IMR-90 (cell line): ENCODE results near the gene MYADM. TPM values are rescaled to one million over a fixed set of nuclear protein-coding genes. Genes with fewer than 3 reads are reported as not detected.
A peak's percentile ranks its signal among the peaks of the same experiment; 100 is the strongest.

ENCODE experiments used
- ATAC-seq: fragments of 200-7000 bp; cut with Tn5 transposase; 2 replicates; pipeline ENCODE4 v1.9.1; 2020; ENCODE audit warnings: low read depth, mild to moderate bottlenecking, moderate library complexity
- BruUV-seq: library from RNA; stranded (reverse); fragments of 400-500 nt; replicated peaks from 2 replicates; lab custom pipeline; 2021; lab: Mats Ljungman, UMichigan
- CTCF ChIA-PET: fragments of 300-600 bp; formaldehyde crosslinking; extraction: SDS; loops from one replicate; lab custom pipeline; 2021; ENCODE audit warnings: antibody characterized with exemption; lab: Yijun Ruan, JAX
- POLR2A ChIA-PET: fragments of 300-600 bp; sonication (Branson Sonifier 250); formaldehyde crosslinking; loops from one replicate; lab custom pipeline; 2022; ENCODE audit warnings: antibody characterized with exemption; ENCODE audit not compliant: unreplicated experiment; lab: Charles Lee
- DNase-seq: peaks from one replicate; pipeline ENCODE4 v3.0.0; 2013
- H2AFZ ChIP-seq: replicated peaks from 2 replicates; pipeline ENCODE3; 2013; ENCODE audit warnings: low read length, mild to moderate bottlenecking; ENCODE audit not compliant: poor library complexity
- H2AK5ac ChIP-seq: 2 replicates; pipeline ENCODE4 v1.6.1; 2013; ENCODE audit warnings: low read depth, low read length, inconsistent platforms
- H2AK9ac ChIP-seq: replicated peaks from 2 replicates; pipeline ENCODE3; 2013; ENCODE audit warnings: mild to moderate bottlenecking, low read depth, low read length, moderate library complexity; ENCODE audit not compliant: poor library complexity
- H2BK120ac ChIP-seq: 2 replicates; pipeline ENCODE4 v1.6.1; 2013; ENCODE audit warnings: low read depth, low read length, inconsistent platforms
- H2BK15ac ChIP-seq: 3 replicates; pipeline ENCODE4 v1.6.1; 2013; ENCODE audit warnings: low read depth, low read length, inconsistent platforms
- H2BK20ac ChIP-seq: 2 replicates; pipeline ENCODE4 v1.6.1; 2013; ENCODE audit warnings: low read depth, mild to moderate bottlenecking, inconsistent platforms, low read length, moderate library complexity
- H2BK5ac ChIP-seq: 2 replicates; pipeline ENCODE4 v1.6.1; 2013; ENCODE audit warnings: mild to moderate bottlenecking, low read depth, low read length, inconsistent platforms; ENCODE audit not compliant: poor library complexity, severe bottlenecking
- H3K14ac ChIP-seq: replicated peaks from 2 replicates; pipeline ENCODE4 v1.6.1; 2013; ENCODE audit warnings: low read depth, low read length, inconsistent platforms
- H3K18ac ChIP-seq: 2 replicates; pipeline ENCODE4 v1.6.1; 2013; ENCODE audit warnings: low read depth, low read length, control low read depth
- H3K23ac ChIP-seq: 2 replicates; pipeline ENCODE4 v1.6.1; 2013; ENCODE audit warnings: low read depth, low read length, inconsistent platforms
- H3K27ac ChIP-seq: 2 replicates; pipeline ENCODE4 v1.5.1; 2013; ENCODE audit warnings: mild to moderate bottlenecking, control low read depth, low read length; ENCODE audit not compliant: insufficient read depth
- H3K27me3 ChIP-seq: 2 replicates; pipeline ENCODE4 v1.6.1; 2013; ENCODE audit warnings: low read length; ENCODE audit not compliant: control insufficient read depth, insufficient read depth
- H3K36me3 ChIP-seq: 2 replicates; pipeline ENCODE4 v1.6.1; 2013; ENCODE audit warnings: low read length, mixed read lengths; ENCODE audit not compliant: control insufficient read depth, insufficient read depth
- H3K4ac ChIP-seq: 2 replicates; pipeline ENCODE4 v1.6.1; 2013; ENCODE audit warnings: low read depth, low read length, inconsistent platforms
- H3K4me1 ChIP-seq: 2 replicates; pipeline ENCODE4 v1.6.1; 2013; ENCODE audit warnings: low read length, mixed read lengths; ENCODE audit not compliant: control insufficient read depth, insufficient read depth
- H3K4me2 ChIP-seq: 2 replicates; pipeline ENCODE4 v1.6.1; 2013; ENCODE audit warnings: low read depth, mild to moderate bottlenecking, control low read depth, low read length, moderate library complexity
- H3K4me3 ChIP-seq: 2 replicates; pipeline ENCODE4 v1.5.1; 2013; ENCODE audit warnings: low read depth, mild to moderate bottlenecking, control low read depth, low read length, moderate library complexity; ENCODE audit not compliant: insufficient read depth
- H3K56ac ChIP-seq: 2 replicates; pipeline ENCODE4 v1.6.1; 2013; ENCODE audit warnings: low read length, inconsistent platforms; ENCODE audit not compliant: insufficient read depth; ENCODE audit errors: extremely low read depth
- H3K79me1 ChIP-seq, 2 experiments: 2 replicates each; pipeline ENCODE4 v1.6.1; 2013; ENCODE audit warnings: low read length in 2 of 2, inconsistent platforms in 1 of 2, low read depth in 1 of 2
- H3K9ac ChIP-seq: 2 replicates; pipeline ENCODE4 v1.6.1; 2013; ENCODE audit warnings: low read depth, low read length, control low read depth
- H3K9me1 ChIP-seq: 2 replicates; pipeline ENCODE4 v1.6.1; 2013; ENCODE audit warnings: low read length, inconsistent platforms; ENCODE audit not compliant: insufficient read depth
- H3K9me3 ChIP-seq: 2 replicates; pipeline ENCODE4 v1.6.1; 2013; ENCODE audit warnings: low read length; ENCODE audit not compliant: control insufficient read depth, insufficient read depth
- H4K20me1 ChIP-seq: 2 replicates; pipeline ENCODE4 v1.6.1; 2013; ENCODE audit warnings: low read length, inconsistent platforms; ENCODE audit not compliant: insufficient read depth
- H4K5ac ChIP-seq: 2 replicates; pipeline ENCODE4 v1.6.1; 2013; ENCODE audit warnings: mild to moderate bottlenecking, low read depth, low read length, control low read depth
- H4K8ac ChIP-seq, 2 experiments: 2 replicates each; pipeline ENCODE4 v1.6.1; 2013; ENCODE audit warnings: low read depth in 2 of 2, low read length in 2 of 2, control low read depth in 1 of 2, inconsistent platforms in 1 of 2
- H4K91ac ChIP-seq: 2 replicates; pipeline ENCODE4 v1.6.1; 2013; ENCODE audit warnings: low read depth, low read length, inconsistent platforms; ENCODE audit not compliant: insufficient read depth
- BHLHE40 ChIP-seq: fragments of 150-350 bp; IDR thresholded peaks from 2 replicates; pipeline ENCODE4 v1.6.1; 2016; ENCODE audit warnings: mild to moderate bottlenecking, low read depth, low read length
- CEBPB ChIP-seq: IDR thresholded peaks from 2 replicates; pipeline ENCODE4 v1.6.1; 2012; ENCODE audit warnings: low read depth, low read length, improper control_type of control experiment
- MAFK ChIP-seq: IDR thresholded peaks from 2 replicates; pipeline ENCODE4 v1.6.1; 2012; ENCODE audit warnings: low read depth, low read length, improper control_type of control experiment
- MXI1 ChIP-seq: IDR thresholded peaks from 2 replicates; pipeline ENCODE4 v1.6.1; 2012; ENCODE audit warnings: low read depth, mild to moderate bottlenecking, low read length, moderate library complexity, borderline replicate concordance
- POLR2A ChIP-seq: IDR thresholded peaks from 2 replicates; pipeline ENCODE4 v1.6.1; 2012; ENCODE audit warnings: mild to moderate bottlenecking, low read depth, low read length
- RAD21 ChIP-seq: IDR thresholded peaks from 2 replicates; pipeline ENCODE4 v1.6.1; 2012; ENCODE audit warnings: low read length, improper control_type of control experiment
- RCOR1 ChIP-seq: IDR thresholded peaks from 2 replicates; pipeline ENCODE4 v1.6.1; 2012; ENCODE audit warnings: mild to moderate bottlenecking, low read length, improper control_type of control experiment; ENCODE audit not compliant: insufficient replicate concordance
- RFX5 ChIP-seq: IDR thresholded peaks from 2 replicates; pipeline ENCODE4 v1.8.0; 2012; ENCODE audit warnings: low read depth, mild to moderate bottlenecking, low read length, moderate library complexity
- SMC3 ChIP-seq: fragments of 150-350 bp; IDR thresholded peaks from 2 replicates; pipeline ENCODE4 v1.6.1; 2016; ENCODE audit warnings: low read depth, mild to moderate bottlenecking, antibody characterized with exemption, low read length, moderate library complexity
- WGBS, 2 experiments: methylation state at CpG; one replicate each; pipeline versions ENCODE4 v1.1.5 to v1.1.7; 2013; ENCODE audit warnings: missing lambda C conversion rate in 2 of 2; ENCODE audit not compliant: insufficient read length in 1 of 2; ENCODE audit errors: extremely low coverage in 2 of 2; 5-methylcytosine and 5-hydroxymethylcytosine counted together
- dilution Hi-C: fragments of 300-500 bp; cut with HindIII; formaldehyde crosslinking; loops from one replicate; pipeline ENCODE4 v1.14.3; 2018; ENCODE audit warnings: low sequenced_read_pairs; ENCODE audit not compliant: unreplicated experiment
- in situ Hi-C: fragments of 300-500 bp; cut with MboI; formaldehyde crosslinking; loops from 3 replicates; pipeline ENCODE4 v1.14.3; 2019; ENCODE audit warnings: low sequenced_read_pairs, inconsistent platforms, mixed read lengths
- intact Hi-C: fragments of 100-400 bp; cut with micrococcal nuclease; formaldehyde crosslinking; loops from 2 replicates; pipeline ENCODE4 v1.10.0; 2022
- polyA plus RNA-seq, 3 experiments: library from polyadenylated mRNA; depleted of rRNA; stranded (reverse); fragments of >200 nt; gene quantifications; 2 replicates each; pipeline ENCODE4 v1.2.3, GENCODE V29; 2012; ENCODE audit warnings: low replicate concordance in 1 of 3
- total RNA-seq: library from RNA; depleted of rRNA; stranded (reverse); fragments of >200 nt; gene quantifications from 2 replicates; pipeline ENCODE4 v1.2.3, GENCODE V29; 2012
- TF ChIP-seq, protein P1 (sequence below): conservative IDR thresholded peaks from 2 replicates; pipeline ENCODE4 v1.5.1; 2012; ENCODE audit warnings: mild to moderate bottlenecking, low read depth, low read length, improper control_type of control experiment
- TF ChIP-seq, protein P2 (sequence below): fragments of 150-350 bp; IDR thresholded peaks from 2 replicates; pipeline ENCODE4 v1.6.1; 2017; ENCODE audit warnings: mild to moderate bottlenecking, antibody characterized with exemption, low read length, low read depth
- TF ChIP-seq, protein P3 (sequence below): fragments of 150-350 bp; IDR thresholded peaks from 2 replicates; pipeline ENCODE4 v1.6.1; 2016; ENCODE audit warnings: low read depth, mild to moderate bottlenecking, low read length, moderate library complexity, borderline replicate concordance

Gene MYADM
- total and polyA plus RNA-seq, 2 of the 4 experiments (the other 2 are of a cell fraction): 4.8 to 96.1 TPM

DNA sequence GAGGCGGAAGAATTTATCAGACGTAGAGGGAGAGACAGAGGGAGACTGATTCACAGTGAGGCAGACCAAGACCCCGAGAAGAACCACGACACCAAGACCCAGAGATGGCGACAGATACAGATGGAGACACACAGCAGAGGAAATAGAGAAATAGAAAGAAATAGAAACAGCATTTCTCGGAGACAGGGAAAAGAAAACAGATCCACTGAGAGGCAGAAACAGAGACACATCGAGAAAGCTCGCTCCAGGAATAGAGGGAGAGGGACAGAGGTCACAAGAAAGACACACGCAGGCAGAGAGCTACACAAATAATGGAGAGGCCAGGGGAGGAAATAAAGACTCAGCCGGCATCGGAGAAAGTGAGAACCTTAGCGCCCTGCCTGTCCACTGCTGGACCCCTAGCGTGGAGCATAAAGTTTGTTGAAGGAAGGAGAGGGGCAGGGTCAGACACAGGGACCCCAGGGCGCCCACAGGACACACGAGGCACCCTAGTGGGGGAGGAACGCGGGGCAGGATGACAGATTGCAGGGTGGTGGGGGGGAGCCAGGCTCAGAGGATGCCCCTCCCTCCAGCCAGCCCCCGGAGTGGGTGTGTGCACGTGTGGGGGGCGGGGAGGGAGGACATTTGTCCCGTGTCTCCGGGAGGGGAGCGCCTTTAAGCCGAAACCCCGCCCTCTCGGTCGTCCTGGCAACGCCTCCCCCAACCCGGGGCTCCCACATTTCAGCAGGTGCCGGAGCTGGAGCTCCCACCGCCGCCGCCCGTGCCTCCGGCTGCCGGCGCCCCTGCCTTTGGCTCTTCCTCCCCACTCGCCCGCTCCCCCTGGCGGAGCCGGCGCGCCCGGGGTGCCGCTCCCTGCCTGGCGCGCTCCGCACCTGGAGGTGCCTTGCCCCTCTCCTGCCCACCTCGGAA lies 14.1 kb downstream of the MYADM start, which contains the start of gene PRKCG:
Gene PRKCG (plus strand): TSS at position 716 of the 909 bp plus-strand sequence. CDS start 298 bp downstream, outside the sequence.
- H4K5ac ChIP-seq: no peak within 1 kb of the TSS
- ChIA-PET POLR2A (no interaction called here), CTCF (interaction anchor here (1.0 kb wide), 1 partner anchor 143 kb away, joined by 4 read pairs; no protein-coding TSS in a partner anchor)
- H2AK9ac ChIP-seq: peak within 1 kb of the TSS; percentile 3
- peak within 1 kb of the TSS; percentile 59 for H3K4me2 ChIP-seq
- no peak within 1 kb of the TSS for H4K8ac ChIP-seq
- intact Hi-C loops: no loop called here
- H3K14ac ChIP-seq: no peak within 1 kb of the TSS
- dilution Hi-C loops: no loop called here
- 0 out of 2 replicates have a peak within 1 kb of the TSS, but pooled peaks have one; percentile 4 for H2AK5ac ChIP-seq
- DNase-seq (no peak), ATAC-seq (0 out of 2 replicates have a peak, but pooled peaks have one; percentile 4)
- no peak within 1 kb of the TSS for H3K18ac ChIP-seq
- no peak within 1 kb of the TSS for H2BK15ac ChIP-seq
- H3K36me3 ChIP-seq: no peaks in the 10 kb centered on the region; the same call in 1 of the 2 replicates
- H3K4ac ChIP-seq: 0 out of 2 replicates have a peak within 1 kb of the TSS, but pooled peaks have one; percentile 15
- 2% methylated on average over 7 of the region's 49 CpGs; no CpG with 5 or more reads in 1 of the 2 experiments for WGBS, 2 experiments
- no peak within 1 kb of the TSS for H2BK20ac ChIP-seq
- H3K79me1 ChIP-seq: 0 out of 4 replicates have a peak, but pooled peaks cover 0 to 3% of the 10 kb centered on the region in 2 experiments
- H3K27me3 ChIP-seq: peaks cover 51% of the 10 kb centered on the region
- peak within 1 kb of the TSS; percentile 22; the same call in 1 of the 2 replicates for H3K23ac ChIP-seq
- in situ Hi-C loops: loop anchor here (10.0 kb wide), 1 partner anchor 143 kb away; no protein-coding TSS in a partner anchor
- H3K9ac ChIP-seq: peak within 1 kb of the TSS; percentile 0; the same call in 1 of the 2 replicates
- H2AFZ ChIP-seq: peak within 1 kb of the TSS; percentile 88
- peaks cover 5% of the 10 kb centered on the region for H3K4me1 ChIP-seq
- H2BK120ac ChIP-seq: no peak within 1 kb of the TSS
- H2BK5ac ChIP-seq: no peak within 1 kb of the TSS
- H4K91ac ChIP-seq: no peak within 1 kb of the TSS
- H3K27ac ChIP-seq: no peak within 1 kb of the TSS
- no TSS peak for BruUV-seq
- H3K9me1 ChIP-seq: peaks cover 4% of the 10 kb centered on the region
- peak within 1 kb of the TSS; percentile 8 for H3K4me3 ChIP-seq
- H4K20me1 ChIP-seq: peaks cover 5% of the 10 kb centered on the region; the same call in 1 of the 2 replicates
- no peaks in the 10 kb centered on the region for H3K9me3 ChIP-seq
- no peak within 1 kb of the TSS for H3K56ac ChIP-seq
- TF ChIP-seq MXI1: no peak
- TF ChIP-seq, protein P1, sequence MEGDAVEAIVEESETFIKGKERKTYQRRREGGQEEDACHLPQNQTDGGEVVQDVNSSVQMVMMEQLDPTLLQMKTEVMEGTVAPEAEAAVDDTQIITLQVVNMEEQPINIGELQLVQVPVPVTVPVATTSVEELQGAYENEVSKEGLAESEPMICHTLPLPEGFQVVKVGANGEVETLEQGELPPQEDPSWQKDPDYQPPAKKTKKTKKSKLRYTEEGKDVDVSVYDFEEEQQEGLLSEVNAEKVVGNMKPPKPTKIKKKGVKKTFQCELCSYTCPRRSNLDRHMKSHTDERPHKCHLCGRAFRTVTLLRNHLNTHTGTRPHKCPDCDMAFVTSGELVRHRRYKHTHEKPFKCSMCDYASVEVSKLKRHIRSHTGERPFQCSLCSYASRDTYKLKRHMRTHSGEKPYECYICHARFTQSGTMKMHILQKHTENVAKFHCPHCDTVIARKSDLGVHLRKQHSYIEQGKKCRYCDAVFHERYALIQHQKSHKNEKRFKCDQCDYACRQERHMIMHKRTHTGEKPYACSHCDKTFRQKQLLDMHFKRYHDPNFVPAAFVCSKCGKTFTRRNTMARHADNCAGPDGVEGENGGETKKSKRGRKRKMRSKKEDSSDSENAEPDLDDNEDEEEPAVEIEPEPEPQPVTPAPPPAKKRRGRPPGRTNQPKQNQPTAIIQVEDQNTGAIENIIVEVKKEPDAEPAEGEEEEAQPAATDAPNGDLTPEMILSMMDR: peak; percentile 46
- TF ChIP-seq, protein P2, sequence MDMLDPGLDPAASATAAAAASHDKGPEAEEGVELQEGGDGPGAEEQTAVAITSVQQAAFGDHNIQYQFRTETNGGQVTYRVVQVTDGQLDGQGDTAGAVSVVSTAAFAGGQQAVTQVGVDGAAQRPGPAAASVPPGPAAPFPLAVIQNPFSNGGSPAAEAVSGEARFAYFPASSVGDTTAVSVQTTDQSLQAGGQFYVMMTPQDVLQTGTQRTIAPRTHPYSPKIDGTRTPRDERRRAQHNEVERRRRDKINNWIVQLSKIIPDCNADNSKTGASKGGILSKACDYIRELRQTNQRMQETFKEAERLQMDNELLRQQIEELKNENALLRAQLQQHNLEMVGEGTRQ: no peak
- TF ChIP-seq, protein P3, sequence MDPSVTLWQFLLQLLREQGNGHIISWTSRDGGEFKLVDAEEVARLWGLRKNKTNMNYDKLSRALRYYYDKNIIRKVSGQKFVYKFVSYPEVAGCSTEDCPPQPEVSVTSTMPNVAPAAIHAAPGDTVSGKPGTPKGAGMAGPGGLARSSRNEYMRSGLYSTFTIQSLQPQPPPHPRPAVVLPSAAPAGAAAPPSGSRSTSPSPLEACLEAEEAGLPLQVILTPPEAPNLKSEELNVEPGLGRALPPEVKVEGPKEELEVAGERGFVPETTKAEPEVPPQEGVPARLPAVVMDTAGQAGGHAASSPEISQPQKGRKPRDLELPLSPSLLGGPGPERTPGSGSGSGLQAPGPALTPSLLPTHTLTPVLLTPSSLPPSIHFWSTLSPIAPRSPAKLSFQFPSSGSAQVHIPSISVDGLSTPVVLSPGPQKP: no peak
- peak; percentile 29; the same call in 1 of the 2 replicates for TF ChIP-seq SMC3
- TF ChIP-seq CEBPB: no peak
- no peak for TF ChIP-seq MAFK
- no peak; the same call in 1 of the 2 replicates for TF ChIP-seq POLR2A
- peak; percentile 31 for TF ChIP-seq BHLHE40
- no peak for TF ChIP-seq RFX5
- no peak for TF ChIP-seq RCOR1
- TF ChIP-seq RAD21: 0 out of 2 replicates have a peak, but pooled peaks have one; percentile 28
